HG02678 (cell line): ENCODE data around the gene PHPT1.
"Not testable (repeated sequence)": the region's sequence is repeated elsewhere in the genome, so short reads cannot be mapped to it uniquely, and the experiment has no call there.

ENCODE experiments used
- ATAC-seq: cut with Tn5 transposase; IDR thresholded peaks from one replicate; pipeline ENCODE4 v1.9.1; 2021; ENCODE audit warnings: mild to moderate bottlenecking, moderate library complexity; ENCODE audit not compliant: unreplicated experiment

PHPT1 gene

DNA sequence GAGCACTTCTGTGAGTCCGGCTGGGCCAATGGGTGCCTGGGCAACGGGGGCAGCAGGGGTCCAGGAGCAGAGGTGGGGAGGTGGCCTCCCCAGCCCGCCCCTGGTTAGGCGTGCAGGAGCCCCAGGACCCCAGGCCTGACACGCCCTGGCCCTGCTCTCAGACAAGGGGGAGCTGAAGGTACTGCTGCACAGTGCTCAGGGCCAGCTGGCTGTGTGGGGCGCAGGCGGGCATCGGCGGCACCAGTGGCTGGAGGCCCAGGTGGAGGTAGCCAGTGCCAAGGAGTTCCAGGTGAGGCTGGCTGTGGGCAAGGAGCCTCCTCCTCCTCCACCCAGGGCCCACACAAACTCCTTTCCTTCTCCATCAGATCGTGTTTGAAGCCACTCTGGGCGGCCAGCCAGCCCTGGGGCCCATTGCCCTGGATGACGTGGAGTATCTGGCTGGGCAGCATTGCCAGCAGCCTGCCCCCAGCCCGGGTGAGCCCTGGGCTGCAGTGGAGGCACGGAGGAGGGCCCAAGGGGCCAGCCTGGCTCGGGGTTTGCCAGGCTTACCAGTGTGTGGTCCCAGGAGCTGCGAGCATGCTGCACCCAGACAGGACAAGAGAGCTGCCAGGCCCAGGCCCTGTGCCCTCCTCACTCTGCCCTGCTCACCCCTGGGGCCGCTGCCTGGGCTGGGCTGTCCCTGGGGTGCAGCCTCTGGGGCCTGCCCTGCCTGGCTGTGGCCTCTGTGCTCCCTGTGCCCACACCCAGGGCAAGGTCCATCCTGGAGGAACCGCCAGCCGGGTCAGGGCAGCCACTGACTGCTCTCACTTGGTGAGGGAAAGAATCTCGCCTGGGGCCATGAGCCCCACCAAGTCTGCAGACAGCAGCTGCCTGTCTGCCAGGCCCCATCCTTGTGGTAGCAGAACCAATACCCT, 9.9 kb downstream of the PHPT1 start:
- no peak for ATAC-seq

DNA sequence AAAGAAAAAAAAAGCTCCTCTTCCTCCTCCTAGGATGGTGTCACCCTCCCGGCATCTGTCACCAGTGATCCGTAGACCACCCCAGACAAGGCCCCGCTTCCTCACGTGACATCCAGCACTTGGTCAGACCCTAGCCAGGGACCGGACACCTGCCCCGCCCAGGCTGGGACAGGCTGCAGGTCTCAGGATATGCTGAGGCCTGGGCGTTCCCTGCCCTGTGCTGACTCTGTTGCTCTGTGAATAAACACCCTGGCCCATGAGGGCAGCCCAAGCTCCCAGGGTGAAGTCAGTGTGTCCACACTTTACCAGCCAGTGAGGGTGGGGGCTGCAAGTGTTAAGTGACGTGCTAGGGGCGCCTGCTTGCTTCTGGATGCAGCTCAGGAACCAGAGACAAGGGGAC, 11.3 kb downstream of the PHPT1 start:
- ATAC-seq: no peak

DNA sequence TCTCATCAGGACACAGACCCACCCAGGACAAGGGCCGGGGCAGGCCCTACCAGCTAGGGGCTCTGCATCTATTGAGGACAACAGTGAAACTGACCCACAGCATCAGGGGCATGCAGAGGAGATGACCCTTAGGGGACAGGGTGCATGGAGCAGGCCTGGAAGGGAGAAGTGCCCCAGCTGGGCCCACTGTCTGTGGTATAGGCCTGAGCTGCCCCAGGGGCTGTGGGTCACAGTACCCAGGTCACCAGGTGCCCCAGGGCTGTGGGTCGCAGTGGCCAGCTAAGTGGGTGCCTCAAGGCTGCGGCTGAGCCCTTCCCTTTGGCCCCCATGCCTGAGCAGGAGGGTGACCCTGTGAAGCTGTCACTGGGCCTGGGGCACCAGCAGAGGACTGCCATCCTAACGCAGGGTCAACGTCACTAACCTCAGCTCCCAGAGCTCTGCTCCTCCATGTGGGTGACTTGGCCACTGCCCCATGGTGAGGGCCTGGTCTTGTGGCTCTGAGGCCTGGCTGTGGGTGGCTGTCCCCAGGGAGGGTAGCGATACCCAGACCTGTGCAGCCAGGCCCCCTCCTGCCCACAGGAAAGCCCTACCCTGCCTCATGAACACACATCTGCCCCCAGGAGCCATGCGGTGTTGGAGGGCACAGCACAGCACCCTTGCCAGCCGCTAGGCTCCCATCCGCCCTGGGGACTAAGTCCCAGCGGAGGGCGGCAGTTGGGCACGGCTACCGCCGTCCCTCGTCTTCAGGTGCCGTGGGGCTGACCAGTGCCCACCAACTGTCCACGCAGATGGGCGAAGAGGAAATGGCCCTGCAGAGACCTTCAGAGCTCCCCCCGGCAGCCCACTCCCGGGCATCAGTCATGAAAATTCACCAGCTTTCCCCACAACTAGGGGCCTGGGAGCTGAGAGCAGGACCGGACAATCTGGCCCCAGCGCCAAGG, 12.0 kb downstream of the PHPT1 start:
- no peak for ATAC-seq

DNA sequence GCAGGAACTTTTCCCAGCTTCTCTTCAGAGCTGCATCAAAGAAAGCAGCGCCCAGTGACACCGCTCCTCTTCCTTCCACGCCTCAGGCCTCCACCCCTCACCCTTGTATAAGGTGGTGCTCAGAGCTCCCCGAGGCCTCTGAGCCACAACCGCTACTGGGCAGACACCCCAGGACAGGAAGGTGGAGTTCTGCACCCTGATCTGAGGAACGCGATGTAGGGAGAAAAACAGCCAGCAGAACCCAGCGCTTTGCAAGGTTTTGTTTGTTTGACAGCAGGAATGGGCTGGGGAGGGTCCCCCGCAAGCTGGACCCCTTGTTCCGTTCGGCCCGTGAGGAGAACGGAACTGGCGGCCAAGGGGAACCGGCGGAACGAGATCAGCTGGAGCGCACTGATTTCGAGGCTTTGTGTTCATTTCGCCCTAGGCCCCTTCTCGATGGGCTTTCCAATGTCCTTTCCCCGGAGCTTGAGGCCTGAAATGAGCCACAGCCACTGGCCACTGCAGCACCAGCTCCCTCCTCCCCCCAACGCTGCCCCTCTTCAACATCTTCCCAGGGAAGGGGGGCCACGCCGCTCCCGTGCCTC, 12.8 kb downstream of the PHPT1 start:
- ATAC-seq: no peak

DNA sequence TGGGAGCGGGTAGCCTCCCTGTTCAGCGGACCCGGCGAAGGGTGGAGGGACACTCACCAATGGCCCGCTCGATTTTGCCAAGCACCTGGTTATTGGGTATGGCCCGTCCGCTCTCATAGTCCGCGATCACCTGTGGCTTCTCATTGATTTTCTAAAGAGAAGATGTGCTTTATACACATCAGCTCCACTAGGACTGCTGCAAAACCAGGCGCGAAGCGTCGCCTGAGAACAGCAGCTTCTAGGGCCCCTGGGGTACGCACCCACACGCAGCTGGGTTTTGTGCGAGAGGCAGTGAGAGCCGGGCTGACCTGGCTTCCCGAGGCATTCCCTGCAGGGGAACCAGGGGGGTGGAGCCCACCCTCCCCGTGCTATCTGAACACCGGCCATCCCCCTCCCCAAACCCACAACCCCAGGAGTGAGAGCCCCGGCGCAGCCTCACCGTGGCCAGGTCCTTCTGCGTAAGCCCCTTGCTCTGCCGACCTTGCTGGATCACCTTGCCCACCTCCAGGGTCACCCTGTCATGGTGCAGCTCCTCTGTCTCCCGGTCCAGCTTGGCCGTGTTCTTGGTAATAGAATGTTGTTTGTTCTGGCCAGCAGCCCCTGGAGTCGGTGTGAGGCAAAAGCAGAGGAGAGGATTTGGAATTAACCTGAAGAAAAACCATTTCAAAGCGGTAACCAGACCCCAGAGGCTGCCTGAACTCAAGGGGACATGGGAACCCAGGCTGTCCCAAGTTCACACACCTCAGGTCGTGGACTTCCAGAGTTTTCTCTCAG, 13.8 kb downstream of the PHPT1 start:
- ATAC-seq: no peak

DNA sequence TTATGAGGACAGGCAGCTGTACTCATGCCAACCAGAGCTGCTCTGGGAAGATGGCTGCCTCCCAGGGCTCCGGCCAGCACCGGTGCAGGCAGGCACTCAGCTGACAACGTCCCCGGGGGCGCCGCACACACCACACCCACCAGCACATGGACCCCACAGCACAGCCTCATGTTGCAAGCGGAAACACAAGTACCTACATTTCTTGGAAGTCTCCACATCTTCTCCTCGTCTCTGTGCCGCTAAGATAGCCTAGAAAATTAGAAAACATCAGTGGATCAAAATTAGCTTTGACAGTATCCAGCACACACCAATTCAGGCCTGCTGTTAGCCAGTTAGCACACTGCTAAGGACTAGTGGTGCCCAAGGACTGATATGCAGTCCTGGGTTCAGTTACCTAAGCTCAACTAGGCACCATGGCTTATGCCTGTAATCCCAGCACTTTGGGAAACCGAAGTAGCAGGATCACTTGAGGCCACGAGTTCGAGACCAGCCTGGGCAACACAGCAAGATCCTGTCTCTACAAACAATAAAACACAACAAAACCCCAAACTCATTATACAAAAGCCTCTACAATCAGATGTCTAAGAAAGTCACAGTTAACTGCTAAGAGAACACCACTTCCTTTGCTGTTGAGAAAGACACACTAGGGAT, 14.5 kb downstream of the PHPT1 start:
- ATAC-seq: no peak

DNA sequence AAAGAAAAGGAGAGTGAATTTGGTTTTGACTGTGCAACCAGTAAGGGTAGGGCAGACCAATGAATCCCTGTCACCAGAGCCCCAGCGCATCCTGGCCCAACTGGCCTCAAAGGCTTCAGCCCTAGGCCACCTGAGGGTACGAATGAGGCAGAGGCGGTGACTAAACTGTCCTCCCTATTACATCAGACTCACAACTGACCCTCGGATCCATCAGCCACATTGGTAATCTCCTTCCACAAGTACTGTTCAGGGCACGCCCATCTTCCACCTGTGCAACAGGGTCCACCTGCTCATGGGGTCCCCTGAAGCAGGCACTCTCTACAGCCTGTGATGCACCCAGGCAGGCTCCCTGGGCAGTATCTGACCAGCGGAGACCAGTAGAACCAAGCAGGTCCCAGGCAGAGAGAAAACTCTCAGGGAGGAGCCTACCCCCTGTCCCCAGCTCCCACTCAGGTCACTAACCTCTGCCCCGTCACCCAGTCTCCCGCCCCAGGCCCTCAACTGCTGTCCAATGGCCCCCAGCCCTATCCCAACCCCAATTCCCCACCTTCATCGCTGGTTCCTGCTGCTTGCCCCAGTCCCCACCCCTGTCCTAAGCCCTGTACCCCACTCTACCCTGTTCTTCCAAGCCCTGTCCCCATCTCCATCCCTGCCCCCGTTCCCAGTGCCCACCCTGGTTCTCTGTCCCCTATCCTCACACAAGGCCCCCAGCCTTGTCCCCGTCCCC, 16.0 kb downstream of the PHPT1 start:
- no peak for ATAC-seq

DNA sequence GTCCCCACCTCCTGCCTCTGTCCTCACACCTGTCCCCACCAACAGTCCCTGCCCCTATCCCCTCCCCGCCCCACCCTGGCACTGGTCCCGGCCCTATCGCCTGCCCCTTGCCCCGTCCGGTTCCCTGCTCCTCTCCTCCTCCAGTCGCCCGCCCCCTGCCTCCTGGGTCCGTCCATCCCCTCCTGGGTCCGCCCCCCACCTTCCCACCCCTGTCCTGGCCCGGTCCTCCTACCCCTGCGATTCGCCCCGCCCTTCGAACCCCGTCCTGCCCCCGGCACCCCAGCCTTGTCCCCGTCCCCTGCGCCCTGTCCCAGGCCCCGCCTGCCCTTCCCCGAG, 16.5 kb downstream of the PHPT1 start:
- peak; percentile 4 for ATAC-seq

DNA sequence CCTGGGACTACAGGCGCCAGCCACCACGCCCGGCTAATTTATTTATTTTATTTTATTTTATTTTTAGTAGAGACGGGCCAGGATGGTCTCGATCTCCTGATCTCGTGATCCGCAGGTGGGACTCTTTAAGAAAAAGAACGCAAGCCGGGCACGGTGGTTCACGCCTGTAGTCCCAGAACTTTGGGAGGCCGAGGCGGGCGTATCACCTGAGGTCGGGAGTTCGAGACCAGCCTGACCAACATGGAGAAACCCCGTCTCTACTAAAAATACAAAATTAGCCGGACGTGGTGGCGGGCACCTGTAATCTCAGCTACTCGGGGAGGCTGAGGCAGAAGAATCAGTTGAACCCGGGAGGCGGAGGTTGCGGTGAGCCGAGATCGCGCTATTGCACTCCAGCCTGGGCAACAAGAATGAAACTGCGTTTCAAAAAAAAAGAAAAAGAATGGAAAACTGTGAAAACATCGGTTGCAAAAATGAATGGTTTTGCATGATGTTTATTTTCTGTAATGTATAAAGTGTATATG, 17.8 kb downstream of the PHPT1 start:
- ATAC-seq: not testable (repeated sequence)

DNA sequence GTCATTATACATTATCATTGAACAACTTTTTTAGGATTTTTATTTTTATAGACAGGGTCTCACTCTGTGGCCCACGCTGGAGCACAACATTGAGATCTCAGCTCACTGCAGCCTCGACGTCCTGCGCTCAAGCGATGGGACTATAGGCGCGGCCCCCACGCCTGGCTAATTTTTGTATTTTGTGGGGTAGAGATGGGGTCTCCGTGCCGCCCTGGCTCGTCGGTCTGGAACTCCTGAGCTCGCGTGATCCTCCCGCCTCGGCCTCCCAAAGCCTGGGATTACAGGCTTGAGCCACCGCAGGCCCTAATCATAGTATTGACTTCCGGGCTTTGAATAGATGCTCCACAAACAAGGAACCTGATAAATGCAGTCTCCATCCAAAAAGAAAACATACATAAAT, 18.3 kb downstream of the PHPT1 start:
- no peak for ATAC-seq

DNA sequence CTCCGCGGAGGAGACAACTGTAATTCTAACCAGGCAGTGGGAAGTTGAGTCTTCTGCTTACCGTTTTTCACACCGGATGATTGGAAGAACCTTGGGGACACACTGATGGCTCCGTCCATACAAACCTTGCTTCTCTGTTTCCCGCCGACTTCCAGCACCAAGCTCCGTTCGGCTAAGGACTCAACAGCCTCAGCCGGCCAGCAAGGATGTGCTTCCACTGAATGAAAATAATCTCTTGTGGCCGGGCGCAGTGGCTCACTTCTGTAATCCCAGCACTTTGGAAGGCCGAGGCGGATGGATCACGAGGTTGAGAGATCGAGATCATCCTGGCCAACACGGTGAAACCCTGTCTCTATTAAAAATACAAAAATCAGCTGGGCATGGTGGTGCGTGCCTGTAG, 18.7 kb downstream of the PHPT1 start:
- ATAC-seq: no peak

DNA sequence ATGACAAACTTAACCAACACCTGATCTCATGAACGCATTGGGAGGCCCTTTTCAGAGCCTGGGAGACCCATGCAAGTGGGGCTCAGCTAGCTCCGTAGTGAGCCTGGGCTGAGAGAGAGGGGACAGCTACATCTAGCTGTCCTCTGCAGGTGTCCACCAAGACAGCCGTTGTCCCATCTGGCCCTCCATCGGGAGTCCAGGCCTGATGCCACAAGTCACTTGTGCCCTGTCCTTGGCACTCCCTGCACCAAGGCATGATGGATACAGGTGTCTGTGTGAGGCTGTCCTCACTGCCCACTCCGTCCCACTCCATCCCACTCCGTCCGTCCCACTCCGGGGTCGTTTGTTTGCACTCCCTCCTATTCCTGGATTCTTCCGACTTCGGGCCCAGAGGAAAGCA, 19.4 kb downstream of the PHPT1 start:
- ATAC-seq: no peak

DNA sequence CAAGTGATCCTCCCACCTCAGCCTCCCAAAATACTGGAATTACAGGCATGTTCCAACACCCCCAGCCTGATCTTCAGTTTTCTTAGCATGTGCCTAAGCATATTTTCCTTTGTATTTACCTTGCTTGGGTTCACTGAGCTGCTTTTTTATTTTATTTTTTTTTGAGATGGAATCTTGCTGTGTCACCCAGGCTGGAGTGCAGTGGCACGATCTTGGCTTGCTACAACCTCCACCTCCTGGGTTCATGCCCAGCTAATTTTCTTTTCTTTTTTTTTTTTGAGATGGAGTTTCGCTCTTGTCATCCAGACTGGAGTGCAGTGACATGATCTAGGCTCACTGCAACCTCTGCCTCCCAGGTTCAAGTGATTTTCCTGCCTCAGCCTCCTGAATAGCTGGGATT, 20.4 kb downstream of the PHPT1 start:
- ATAC-seq: not testable (repeated sequence)

DNA sequence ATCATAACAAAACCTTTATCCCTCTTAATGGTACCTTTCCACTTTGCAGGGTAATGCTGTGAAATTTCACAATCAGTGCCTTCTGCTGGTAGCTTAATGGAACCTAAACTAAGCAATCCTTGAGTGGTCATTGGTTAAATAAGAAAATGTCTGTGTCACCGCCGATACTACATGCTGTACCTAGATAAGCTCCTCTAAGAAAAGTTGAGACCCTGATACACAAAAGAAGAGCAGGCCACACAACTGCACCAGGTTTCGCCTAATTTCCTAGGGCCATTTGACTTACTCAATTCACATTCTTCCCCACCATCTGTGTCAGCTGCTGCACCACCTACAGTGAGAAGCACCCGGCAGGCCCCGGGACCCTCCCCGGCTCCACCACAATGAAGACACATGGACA, 25.9 kb downstream of the PHPT1 start:
- no peak for ATAC-seq

DNA sequence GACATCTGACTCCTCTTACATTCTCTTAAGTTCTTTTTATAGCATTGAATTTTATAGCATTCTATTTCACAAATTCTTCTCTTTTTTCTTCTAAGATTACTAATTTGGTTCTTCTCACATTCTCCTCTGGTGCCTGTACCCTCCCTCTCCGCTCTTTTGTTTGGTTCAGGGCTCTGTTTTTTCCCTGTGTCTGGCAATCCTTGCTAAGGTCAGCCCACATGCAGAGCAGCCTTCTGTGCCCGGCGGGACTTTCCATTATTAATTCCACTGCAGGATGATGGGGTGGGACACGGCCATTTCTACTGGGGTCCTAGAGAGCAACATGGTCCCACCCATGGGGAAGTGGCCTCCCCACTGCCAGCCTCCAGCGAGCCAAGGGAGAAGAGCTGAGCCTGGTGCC, 27.3 kb downstream of the PHPT1 start:
- no peak for ATAC-seq

DNA sequence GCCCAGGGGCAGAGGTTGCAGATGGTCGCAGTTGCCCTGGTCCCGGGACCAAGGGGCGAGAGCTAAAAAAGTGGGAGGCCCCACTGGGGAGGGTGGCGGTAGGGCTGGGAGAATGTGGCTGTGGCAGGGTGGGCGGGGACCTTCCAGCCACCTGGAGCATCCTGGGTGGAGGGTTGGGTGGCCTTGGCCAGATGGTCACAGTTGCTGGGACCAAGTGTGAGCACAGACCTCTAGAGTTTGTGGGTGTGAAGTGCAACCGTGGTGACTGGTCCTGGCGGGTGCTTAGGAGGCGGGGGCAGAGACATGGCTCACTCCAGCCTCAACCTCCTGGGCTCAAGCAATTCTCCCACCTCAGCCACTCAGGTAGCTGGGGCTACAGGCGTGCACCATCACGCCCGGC, 31.4 kb downstream of the PHPT1 start:
- no peak for ATAC-seq

DNA sequence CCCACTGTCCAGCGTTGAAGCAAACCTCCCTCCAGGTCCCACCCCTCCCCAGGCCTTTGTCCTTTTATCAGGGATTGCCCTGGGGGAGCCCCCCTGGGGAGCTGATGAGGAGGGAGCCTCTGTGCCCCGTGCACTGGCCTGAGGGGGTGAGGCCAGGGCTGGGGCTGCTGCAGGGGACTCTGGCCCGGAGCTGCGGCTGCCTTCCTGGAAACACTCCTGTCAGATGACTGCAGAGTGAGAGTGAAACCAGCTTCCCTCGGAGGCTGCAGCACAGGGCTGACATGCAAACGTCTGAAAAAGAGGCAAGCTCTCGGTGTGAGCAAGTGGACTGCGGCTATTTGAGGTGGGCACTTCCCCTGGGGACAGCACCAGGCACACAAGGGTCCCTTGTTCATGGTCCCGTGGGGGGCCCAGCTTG, 32.5 kb downstream of the PHPT1 start:
- ATAC-seq: no peak

DNA sequence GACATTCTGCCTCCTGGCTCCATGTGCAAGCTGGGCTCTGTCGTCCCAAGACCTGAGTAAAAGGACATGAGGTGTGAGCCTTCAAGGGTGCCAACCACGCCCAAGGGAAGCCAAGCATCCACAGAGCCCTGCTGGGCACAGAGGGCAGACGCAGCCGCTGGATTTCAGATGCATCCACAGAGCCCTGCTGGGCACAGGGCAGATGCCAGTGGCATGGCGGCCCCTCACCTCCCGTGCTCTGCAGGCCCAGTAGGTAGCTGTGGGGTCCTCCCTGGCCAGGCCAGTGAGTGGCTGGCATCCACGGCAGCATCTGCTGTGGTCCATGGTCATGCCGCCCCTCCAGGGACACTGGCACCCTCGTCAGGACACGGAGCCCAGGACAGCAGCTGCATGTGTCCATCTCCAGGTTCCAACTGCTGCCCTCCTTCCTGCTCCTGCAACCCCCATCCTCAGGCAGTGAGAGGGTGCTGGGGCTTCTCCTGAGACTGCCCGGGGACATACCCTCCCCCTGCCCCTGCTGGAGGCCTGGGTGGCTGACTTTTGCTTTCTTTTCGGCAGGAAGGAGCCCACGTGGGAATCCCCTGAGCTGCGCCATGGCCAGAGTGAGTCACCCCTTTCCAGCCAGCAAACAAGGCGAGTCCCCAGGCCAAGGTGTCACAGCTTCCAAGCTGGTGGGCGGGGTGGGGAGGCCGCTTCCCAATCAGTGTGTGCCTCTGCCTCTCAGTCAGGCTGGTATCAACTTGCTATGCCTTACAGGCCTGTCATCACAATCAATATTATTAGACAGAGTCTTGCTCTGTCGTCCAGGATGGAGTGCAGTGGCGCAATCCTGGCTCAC, 33.1 kb downstream of the PHPT1 start:
- no peak for ATAC-seq

DNA sequence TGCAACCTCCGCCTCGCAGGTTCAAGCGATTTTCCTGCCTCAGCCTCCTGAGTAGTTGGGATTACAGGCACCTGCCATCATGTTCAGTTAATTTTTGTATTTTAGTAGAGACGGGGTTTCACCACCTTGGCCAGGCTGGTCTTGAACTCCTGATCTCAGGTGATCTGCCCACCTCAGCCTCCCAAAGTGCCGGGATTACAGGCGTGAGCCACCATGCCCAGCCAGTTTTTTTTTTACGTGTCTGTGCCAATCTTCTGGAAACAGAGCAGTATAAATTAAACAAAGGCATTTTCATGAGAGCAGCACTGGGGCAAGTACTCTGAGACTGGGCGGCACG, 33.7 kb downstream of the PHPT1 start:
- not testable (repeated sequence) for ATAC-seq
